Keratinocyte (primary cell): ENCODE results near the gene TFDP1. TPM values are rescaled to one million over a fixed set of nuclear protein-coding genes. Genes with fewer than 3 reads are reported as not detected.

Experiments used
- DNase-seq: peaks from one replicate; pipeline ENCODE4 v3.0.0-alpha.2; 2011; ENCODE audit warnings: low read depth, missing footprints, low spot score
- FAIRE-seq: peaks from 2 replicates; lab custom pipeline; 2011; peaks lifted over from hg19 to GRCh38; lab: Jason Lieb, UNC
- H2AFZ ChIP-seq: 2 replicates; pipeline ENCODE4 v1.6.0; 2012; ENCODE audit warnings: low read length, control low read depth, inconsistent platforms; ENCODE audit not compliant: control insufficient read depth
- H3K27ac ChIP-seq: 2 replicates; pipeline ENCODE4 v1.5.1; 2011; ENCODE audit warnings: low read length; ENCODE audit not compliant: control insufficient read depth, insufficient read depth
- H3K27me3 ChIP-seq: 3 replicates; pipeline ENCODE4 v1.6.0; 2011; ENCODE audit warnings: low read length; ENCODE audit not compliant: control insufficient read depth, insufficient read depth; ENCODE audit errors: extremely low read depth
- H3K36me3 ChIP-seq, 2 experiments: 2 replicates in 1 of 2; 3 replicates in 1 of 2; pipeline ENCODE4 v1.5.1; 2011; ENCODE audit warnings: low read length in 2 of 2, mild to moderate bottlenecking in 1 of 2; ENCODE audit not compliant: control insufficient read depth in 2 of 2, insufficient read depth in 2 of 2; ENCODE audit errors: extremely low read depth in 1 of 2
- H3K4me1 ChIP-seq: 3 replicates; pipeline ENCODE4 v1.5.1; 2011; ENCODE audit warnings: low read length; ENCODE audit not compliant: control insufficient read depth, insufficient read depth; ENCODE audit errors: extremely low read depth
- H3K4me2 ChIP-seq: 3 replicates; pipeline ENCODE4 v1.6.0; 2011; ENCODE audit warnings: low read depth, low read length; ENCODE audit not compliant: control insufficient read depth, insufficient read depth; ENCODE audit errors: extremely low read depth
- H3K4me3 ChIP-seq, 3 experiments: fragments of 200-600 bp in 1 of 3; sonication (generic) in 1 of 3; 2 replicates in 2 of 3; 3 replicates in 1 of 3; pipeline ENCODE4 v1.5.1; 2011 to 2016; ENCODE audit warnings: low read length in 3 of 3, mild to moderate bottlenecking in 3 of 3, control low read depth in 2 of 3, inconsistent platforms in 1 of 3, low read depth in 1 of 3, mixed read lengths in 1 of 3, mixed run types in 1 of 3, moderate library complexity in 1 of 3; ENCODE audit not compliant: control insufficient read depth in 2 of 3, insufficient read depth in 2 of 3; ENCODE audit errors: extremely low read depth in 1 of 3
- H3K79me2 ChIP-seq: 2 replicates; pipeline ENCODE4 v1.6.0; 2012; ENCODE audit warnings: low read length; ENCODE audit not compliant: control insufficient read depth, insufficient read depth
- H3K9ac ChIP-seq: 3 replicates; pipeline ENCODE4 v1.6.0; 2011; ENCODE audit warnings: low read length; ENCODE audit not compliant: control insufficient read depth, insufficient read depth; ENCODE audit errors: extremely low read depth
- H3K9me1 ChIP-seq: 3 replicates; pipeline ENCODE4 v1.6.0; 2011; ENCODE audit warnings: low read length; ENCODE audit not compliant: control insufficient read depth, insufficient read depth; ENCODE audit errors: extremely low read depth
- H3K9me3 ChIP-seq: 2 replicates; pipeline ENCODE4 v1.5.1; 2012; ENCODE audit warnings: low read depth, low read length; ENCODE audit not compliant: control insufficient read depth
- H4K20me1 ChIP-seq: 3 replicates; pipeline ENCODE4 v1.6.0; 2011; ENCODE audit warnings: low read length; ENCODE audit not compliant: control insufficient read depth, insufficient read depth; ENCODE audit errors: extremely low read depth
- EZH2 ChIP-seq: IDR thresholded peaks from one replicate; pipeline ENCODE4 v1.6.1; 2012; ENCODE audit warnings: inconsistent platforms, mild to moderate bottlenecking, low read length, moderate library complexity
- dilution Hi-C: fragments of 300-500 bp; cut with MboI; formaldehyde crosslinking; loops from one replicate; pipeline ENCODE4 v1.7.0; 2020; ENCODE audit warnings: low sequenced_read_pairs; ENCODE audit not compliant: extremely low pct_ligation_motif_present
- polyA plus RNA-seq, 5 experiments: library from polyadenylated mRNA; depleted of rRNA in 3 of 5; stranded (reverse) in 3 of 5; stranded (forward) in 1 of 5; unstranded in 1 of 5; fragments of >200 nt; gene quantifications; 1 replicate in 1 of 5; 2 replicates in 3 of 5; 3 replicates in 1 of 5; pipeline versions ENCODE4 v1.2.1 to v1.2.3, GENCODE V29; 2011 to 2012; ENCODE audit warnings: missing spikeins in 2 of 5, low read depth in 1 of 5, low replicate concordance in 1 of 5
- TF ChIP-seq, protein P1 (sequence below), 3 experiments: IDR thresholded peaks in 1 of 3; conservative IDR thresholded peaks in 1 of 3; optimal IDR thresholded peaks in 1 of 3; 2 replicates in 2 of 3; 3 replicates in 1 of 3; pipeline versions ENCODE3 to v1.5.1; 2011; ENCODE audit warnings: low read length in 3 of 3, mild to moderate bottlenecking in 3 of 3, moderate library complexity in 2 of 3, control low read depth in 1 of 3, inconsistent platforms in 1 of 3; ENCODE audit not compliant: insufficient read depth in 2 of 3; ENCODE audit errors: extremely low read depth in 1 of 3

Gene TFDP1
- polyA plus RNA-seq, 1 donor (not counting 4 experiments of a cell fraction or from before 2014, with no cell fraction given): 105 TPM

- Histone ChIP-seq H3K27me3 (no peaks in the 10 kb centered on the region), H3K9ac (no peak overlapping the region), H3K36me3 (no peaks in the 10 kb centered on the region), H2AFZ (no peak overlapping the region), H3K4me2 (no peak overlapping the region), H3K9me1 (no peaks in the 10 kb centered on the region), H3K4me3 (no peak overlapping the region), H3K9me3 (no peaks in the 10 kb centered on the region), H3K27ac (no peak overlapping the region), H3K79me2 (no peaks in the 10 kb centered on the region), H3K4me1 (peaks cover 2% of the 10 kb centered on the region), H4K20me1 (no peaks in the 10 kb centered on the region)
- DNase-seq (no peak), FAIRE-seq (no peak)
- dilution Hi-C loops: no loop called here
- no peak for TF ChIP-seq EZH2
- TF ChIP-seq, protein P1, sequence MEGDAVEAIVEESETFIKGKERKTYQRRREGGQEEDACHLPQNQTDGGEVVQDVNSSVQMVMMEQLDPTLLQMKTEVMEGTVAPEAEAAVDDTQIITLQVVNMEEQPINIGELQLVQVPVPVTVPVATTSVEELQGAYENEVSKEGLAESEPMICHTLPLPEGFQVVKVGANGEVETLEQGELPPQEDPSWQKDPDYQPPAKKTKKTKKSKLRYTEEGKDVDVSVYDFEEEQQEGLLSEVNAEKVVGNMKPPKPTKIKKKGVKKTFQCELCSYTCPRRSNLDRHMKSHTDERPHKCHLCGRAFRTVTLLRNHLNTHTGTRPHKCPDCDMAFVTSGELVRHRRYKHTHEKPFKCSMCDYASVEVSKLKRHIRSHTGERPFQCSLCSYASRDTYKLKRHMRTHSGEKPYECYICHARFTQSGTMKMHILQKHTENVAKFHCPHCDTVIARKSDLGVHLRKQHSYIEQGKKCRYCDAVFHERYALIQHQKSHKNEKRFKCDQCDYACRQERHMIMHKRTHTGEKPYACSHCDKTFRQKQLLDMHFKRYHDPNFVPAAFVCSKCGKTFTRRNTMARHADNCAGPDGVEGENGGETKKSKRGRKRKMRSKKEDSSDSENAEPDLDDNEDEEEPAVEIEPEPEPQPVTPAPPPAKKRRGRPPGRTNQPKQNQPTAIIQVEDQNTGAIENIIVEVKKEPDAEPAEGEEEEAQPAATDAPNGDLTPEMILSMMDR (optimal IDR thresholded peaks at IDR 0.05 in 1 of 3, IDR thresholded peaks at IDR 0.05 in 1 of 3, conservative IDR thresholded peaks at IDR 0.05 in 1 of 3; ENCODE audit: extremely low read depth in 1 of 3, insufficient read depth in 2 of 3, low read length in 3 of 3): no peak
These were observed 24.5 kb upstream of the TFDP1 start for GRCh38 chr13:113559901-113560644.

DNA sequence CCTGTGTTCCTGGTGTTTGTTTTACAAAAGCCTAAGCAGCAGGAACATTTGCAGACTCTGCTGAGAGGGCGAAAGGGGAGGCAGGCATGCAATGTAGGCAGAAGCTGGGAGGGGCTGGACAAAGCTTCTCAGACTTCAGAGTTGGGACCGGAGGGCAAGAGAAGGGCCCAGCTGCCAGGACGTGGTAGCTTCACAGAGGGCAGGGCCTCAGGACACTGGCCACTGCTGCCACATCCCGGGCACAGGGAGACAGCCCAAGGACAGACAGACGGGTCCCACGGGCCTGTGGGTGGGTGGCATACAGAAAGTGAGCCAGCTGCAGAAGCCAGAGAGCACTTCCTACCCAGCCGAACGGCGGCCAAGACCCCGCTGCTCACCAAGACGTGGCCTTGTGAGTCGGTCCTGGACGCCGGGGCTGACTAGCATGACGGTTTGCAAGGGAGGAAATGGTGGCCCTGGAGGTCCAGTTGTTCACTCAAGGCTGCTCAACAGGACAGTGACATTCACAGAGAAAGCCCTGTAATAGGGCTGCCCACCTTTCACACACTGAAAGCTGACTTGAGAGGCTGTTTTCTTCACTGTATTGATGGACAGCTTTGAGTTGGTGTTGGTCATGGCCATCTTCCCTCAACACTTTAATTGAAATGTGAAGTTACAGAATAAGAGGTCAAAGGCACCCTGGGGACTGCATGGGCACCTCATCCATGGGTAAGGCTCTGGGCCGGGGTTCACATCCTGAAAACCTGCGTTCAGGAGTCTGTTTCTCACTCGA, 23.7 kb upstream of the TFDP1 start:
- no peaks in the 10 kb centered on the region for H3K79me2 ChIP-seq
- no peak overlapping the region for H3K27ac ChIP-seq
- no peak overlapping the region for H3K4me3 ChIP-seq
- H3K36me3 ChIP-seq: no peaks in the 10 kb centered on the region
- no peak for TF ChIP-seq EZH2
- TF ChIP-seq, protein P1 (optimal IDR thresholded peaks at IDR 0.05 in 1 of 3, IDR thresholded peaks at IDR 0.05 in 1 of 3, conservative IDR thresholded peaks at IDR 0.05 in 1 of 3; ENCODE audit: extremely low read depth in 1 of 3, insufficient read depth in 2 of 3, low read length in 3 of 3): no peak
- dilution Hi-C loops: no loop called here
- FAIRE-seq (no peak), DNase-seq (no peak)
- H3K9ac ChIP-seq: no peak overlapping the region
- H3K4me1 ChIP-seq: peaks cover 2% of the 10 kb centered on the region
- no peaks in the 10 kb centered on the region for H4K20me1 ChIP-seq
- H3K9me3 ChIP-seq: no peaks in the 10 kb centered on the region
- no peaks in the 10 kb centered on the region for H3K9me1 ChIP-seq
- H3K4me2 ChIP-seq: no peak overlapping the region
- H3K27me3 ChIP-seq: no peaks in the 10 kb centered on the region
- H2AFZ ChIP-seq: no peak overlapping the region
